ENCODE data around the gene GABRR2.

GABRR2 gene

DNA sequence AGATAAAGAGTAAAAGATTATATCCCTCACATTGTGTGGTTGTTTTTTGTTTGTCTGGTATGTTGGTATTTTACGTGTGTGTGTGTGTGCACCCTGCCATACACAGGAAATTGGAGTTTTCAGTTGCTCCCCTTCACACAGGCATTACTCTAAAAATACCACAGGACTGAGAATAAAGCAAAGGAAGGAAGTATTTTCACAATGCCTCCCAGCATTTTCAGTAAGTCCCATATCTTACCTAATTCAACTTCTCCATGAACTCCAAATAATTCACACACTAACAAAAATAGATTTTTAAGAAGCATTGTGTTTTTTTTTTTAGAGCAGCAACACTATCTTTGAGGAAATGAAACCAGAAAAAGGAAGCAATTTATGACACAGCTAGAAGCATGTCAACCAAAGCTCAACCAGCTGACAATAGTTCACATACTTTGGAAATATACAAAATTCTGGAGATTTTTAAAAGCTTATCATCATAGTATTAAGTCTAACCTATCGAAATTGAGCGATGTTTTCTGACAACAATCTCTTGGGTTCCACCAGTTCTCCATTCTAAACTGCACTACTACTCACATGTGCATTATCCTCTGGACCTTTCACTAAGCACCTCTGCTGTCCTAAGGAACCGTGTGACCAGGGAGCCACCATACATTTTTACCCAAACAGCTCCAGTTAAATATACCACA, 35.3 kb upstream of the GABRR2 start:
- ATAC-seq, result no peak
- TF ChIP-seq ESRRG (CRISPR knock-in tag; IDR thresholded peaks at IDR 0.05) (no peak), RARB (CRISPR knock-in tag; IDR thresholded peaks at IDR 0.05) (no peak), ARNTL (CRISPR knock-in tag; IDR thresholded peaks at IDR 0.05; ENCODE audit: borderline replicate concordance, low read depth) (no peak), ZFP3 (CRISPR knock-in tag; IDR thresholded peaks at IDR 0.05) (no peak), ZFP30 (CRISPR knock-in tag; IDR thresholded peaks at IDR 0.05) (no peak)
- TF ChIP-seq, protein P1, sequence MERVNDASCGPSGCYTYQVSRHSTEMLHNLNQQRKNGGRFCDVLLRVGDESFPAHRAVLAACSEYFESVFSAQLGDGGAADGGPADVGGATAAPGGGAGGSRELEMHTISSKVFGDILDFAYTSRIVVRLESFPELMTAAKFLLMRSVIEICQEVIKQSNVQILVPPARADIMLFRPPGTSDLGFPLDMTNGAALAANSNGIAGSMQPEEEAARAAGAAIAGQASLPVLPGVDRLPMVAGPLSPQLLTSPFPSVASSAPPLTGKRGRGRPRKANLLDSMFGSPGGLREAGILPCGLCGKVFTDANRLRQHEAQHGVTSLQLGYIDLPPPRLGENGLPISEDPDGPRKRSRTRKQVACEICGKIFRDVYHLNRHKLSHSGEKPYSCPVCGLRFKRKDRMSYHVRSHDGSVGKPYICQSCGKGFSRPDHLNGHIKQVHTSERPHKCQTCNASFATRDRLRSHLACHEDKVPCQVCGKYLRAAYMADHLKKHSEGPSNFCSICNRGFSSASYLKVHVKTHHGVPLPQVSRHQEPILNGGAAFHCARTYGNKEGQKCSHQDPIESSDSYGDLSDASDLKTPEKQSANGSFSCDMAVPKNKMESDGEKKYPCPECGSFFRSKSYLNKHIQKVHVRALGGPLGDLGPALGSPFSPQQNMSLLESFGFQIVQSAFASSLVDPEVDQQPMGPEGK (CRISPR knock-in tag; IDR thresholded peaks at IDR 0.05; ENCODE audit: borderline replicate concordance), result no peak
- TF ChIP-seq, protein P2, sequence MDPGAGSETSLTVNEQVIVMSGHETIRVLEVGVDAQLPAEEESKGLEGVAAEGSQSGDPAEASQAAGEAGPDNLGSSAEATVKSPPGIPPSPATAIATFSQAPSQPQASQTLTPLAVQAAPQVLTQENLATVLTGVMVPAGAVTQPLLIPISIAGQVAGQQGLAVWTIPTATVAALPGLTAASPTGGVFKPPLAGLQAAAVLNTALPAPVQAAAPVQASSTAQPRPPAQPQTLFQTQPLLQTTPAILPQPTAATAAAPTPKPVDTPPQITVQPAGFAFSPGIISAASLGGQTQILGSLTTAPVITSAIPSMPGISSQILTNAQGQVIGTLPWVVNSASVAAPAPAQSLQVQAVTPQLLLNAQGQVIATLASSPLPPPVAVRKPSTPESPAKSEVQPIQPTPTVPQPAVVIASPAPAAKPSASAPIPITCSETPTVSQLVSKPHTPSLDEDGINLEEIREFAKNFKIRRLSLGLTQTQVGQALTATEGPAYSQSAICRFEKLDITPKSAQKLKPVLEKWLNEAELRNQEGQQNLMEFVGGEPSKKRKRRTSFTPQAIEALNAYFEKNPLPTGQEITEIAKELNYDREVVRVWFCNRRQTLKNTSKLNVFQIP (CRISPR knock-in tag; IDR thresholded peaks at IDR 0.05; ENCODE audit: borderline replicate concordance, low read depth), result no peak
- TF ChIP-seq, protein P3, sequence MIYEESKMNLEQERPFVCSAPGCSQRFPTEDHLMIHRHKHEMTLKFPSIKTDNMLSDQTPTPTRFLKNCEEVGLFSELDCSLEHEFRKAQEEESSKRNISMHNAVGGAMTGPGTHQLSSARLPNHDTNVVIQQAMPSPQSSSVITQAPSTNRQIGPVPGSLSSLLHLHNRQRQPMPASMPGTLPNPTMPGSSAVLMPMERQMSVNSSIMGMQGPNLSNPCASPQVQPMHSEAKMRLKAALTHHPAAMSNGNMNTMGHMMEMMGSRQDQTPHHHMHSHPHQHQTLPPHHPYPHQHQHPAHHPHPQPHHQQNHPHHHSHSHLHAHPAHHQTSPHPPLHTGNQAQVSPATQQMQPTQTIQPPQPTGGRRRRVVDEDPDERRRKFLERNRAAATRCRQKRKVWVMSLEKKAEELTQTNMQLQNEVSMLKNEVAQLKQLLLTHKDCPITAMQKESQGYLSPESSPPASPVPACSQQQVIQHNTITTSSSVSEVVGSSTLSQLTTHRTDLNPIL (CRISPR knock-in tag; IDR thresholded peaks at IDR 0.05; ENCODE audit: low read depth), result no peak

DNA sequence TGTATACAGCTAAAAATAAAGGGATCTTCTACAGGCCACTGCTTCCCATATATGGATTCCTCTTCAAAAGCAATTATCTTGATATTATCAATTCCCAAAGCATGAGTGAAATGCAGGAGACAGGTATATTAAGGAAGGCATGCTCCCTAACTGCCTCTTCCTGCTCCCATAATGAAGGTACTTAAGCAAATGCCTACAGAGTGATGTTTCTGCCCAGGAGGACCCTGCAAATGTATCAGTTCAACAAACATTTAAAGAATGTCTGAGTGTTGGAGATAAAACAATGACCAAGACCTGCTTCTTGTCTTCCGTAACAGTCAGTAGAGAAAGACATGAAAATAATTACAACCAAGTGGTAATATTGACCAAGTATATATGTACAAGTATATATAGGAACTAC, 33.3 kb upstream of the GABRR2 start:
- no peak for ATAC-seq
- peak; percentile 40 for TF ChIP-seq ISL1 (CRISPR knock-in tag; IDR thresholded peaks at IDR 0.05)
- TF ChIP-seq, protein P4, sequence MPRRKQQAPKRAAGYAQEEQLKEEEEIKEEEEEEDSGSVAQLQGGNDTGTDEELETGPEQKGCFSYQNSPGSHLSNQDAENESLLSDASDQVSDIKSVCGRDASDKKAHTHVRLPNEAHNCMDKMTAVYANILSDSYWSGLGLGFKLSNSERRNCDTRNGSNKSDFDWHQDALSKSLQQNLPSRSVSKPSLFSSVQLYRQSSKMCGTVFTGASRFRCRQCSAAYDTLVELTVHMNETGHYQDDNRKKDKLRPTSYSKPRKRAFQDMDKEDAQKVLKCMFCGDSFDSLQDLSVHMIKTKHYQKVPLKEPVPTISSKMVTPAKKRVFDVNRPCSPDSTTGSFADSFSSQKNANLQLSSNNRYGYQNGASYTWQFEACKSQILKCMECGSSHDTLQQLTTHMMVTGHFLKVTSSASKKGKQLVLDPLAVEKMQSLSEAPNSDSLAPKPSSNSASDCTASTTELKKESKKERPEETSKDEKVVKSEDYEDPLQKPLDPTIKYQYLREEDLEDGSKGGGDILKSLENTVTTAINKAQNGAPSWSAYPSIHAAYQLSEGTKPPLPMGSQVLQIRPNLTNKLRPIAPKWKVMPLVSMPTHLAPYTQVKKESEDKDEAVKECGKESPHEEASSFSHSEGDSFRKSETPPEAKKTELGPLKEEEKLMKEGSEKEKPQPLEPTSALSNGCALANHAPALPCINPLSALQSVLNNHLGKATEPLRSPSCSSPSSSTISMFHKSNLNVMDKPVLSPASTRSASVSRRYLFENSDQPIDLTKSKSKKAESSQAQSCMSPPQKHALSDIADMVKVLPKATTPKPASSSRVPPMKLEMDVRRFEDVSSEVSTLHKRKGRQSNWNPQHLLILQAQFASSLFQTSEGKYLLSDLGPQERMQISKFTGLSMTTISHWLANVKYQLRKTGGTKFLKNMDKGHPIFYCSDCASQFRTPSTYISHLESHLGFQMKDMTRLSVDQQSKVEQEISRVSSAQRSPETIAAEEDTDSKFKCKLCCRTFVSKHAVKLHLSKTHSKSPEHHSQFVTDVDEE (CRISPR knock-in tag; IDR thresholded peaks at IDR 0.05), result no peak

DNA sequence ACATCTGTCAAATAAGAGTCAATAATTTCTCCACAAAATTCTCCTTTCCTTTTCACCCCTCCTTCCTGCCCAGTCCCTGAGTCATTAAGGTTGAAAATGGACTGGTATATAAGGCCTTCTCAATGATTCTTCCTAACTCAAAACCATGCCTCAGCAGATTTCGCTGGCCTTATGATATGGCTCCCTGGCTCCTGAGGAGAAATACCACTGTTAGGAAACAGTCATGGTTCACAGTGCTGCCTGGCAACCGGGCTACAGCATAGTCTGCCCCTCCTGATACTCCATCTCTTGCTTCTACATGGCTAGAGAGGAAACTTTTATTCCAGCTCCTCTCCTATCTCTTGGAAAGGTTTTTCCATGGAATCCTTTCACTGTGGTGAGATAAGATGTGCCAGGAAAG, 32.7 kb upstream of the GABRR2 start:
- TF ChIP-seq BACH2 (CRISPR knock-in tag; IDR thresholded peaks at IDR 0.05; ENCODE audit: borderline replicate concordance) (no peak), GLIS3 (CRISPR knock-in tag; IDR thresholded peaks at IDR 0.05) (no peak)
- TF ChIP-seq, protein P2 (CRISPR knock-in tag; IDR thresholded peaks at IDR 0.05; ENCODE audit: borderline replicate concordance, low read depth), result no peak
- no peak for ATAC-seq

DNA sequence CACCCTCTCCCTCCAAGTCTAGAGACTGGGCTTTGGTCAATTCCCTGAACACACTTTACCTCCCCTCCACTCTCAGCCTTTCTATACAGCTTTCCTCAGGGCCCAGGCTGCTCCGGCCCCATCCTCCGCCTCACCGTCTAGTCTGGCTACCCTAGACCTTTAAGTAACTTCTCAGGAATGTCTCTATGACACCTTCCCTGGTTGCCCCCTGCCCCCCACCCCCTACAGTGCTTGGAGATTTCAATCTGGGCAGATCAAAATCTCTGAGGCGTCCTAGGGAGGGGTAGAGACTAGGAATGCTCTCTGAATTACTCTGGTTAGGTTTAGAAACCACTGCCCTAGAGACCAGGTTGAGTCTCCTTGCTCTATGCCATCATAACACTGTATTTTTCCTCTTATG, 31.3 kb upstream of the GABRR2 start:
- ATAC-seq, result no peak
- TF ChIP-seq BACH2 (CRISPR knock-in tag; IDR thresholded peaks at IDR 0.05; ENCODE audit: borderline replicate concordance) (no peak), ZNF565 (CRISPR knock-in tag; conservative IDR thresholded peaks at IDR 0.05; ENCODE audit: low read depth) (no peak), SNAI2 (CRISPR knock-in tag; IDR thresholded peaks at IDR 0.05) (no peak), CSDC2 (CRISPR knock-in tag; IDR thresholded peaks at IDR 0.05) (no peak), TOX (CRISPR knock-in tag; IDR thresholded peaks at IDR 0.05; ENCODE audit: borderline replicate concordance) (no peak), OSR1 (CRISPR knock-in tag; IDR thresholded peaks at IDR 0.05) (no peak)
- TF ChIP-seq, protein P1 (CRISPR knock-in tag; IDR thresholded peaks at IDR 0.05; ENCODE audit: borderline replicate concordance), result no peak
- TF ChIP-seq, protein P4 (CRISPR knock-in tag; IDR thresholded peaks at IDR 0.05), result no peak
- TF ChIP-seq, protein P5, sequence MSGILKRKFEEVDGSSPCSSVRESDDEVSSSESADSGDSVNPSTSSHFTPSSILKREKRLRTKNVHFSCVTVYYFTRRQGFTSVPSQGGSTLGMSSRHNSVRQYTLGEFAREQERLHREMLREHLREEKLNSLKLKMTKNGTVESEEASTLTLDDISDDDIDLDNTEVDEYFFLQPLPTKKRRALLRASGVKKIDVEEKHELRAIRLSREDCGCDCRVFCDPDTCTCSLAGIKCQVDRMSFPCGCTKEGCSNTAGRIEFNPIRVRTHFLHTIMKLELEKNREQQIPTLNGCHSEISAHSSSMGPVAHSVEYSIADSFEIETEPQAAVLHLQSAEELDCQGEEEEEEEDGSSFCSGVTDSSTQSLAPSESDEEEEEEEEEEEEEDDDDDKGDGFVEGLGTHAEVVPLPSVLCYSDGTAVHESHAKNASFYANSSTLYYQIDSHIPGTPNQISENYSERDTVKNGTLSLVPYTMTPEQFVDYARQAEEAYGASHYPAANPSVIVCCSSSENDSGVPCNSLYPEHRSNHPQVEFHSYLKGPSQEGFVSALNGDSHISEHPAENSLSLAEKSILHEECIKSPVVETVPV (CRISPR knock-in tag; IDR thresholded peaks at IDR 0.05), result no peak
